Measurements from ENCODE around the gene ANKRD31.
"Not testable (repeated sequence)": the region's sequence is repeated elsewhere in the genome, so short reads cannot be mapped to it uniquely, and the experiment has no call there.

ANKRD31 gene

GRCh38 chr5:75148051-75148450 is 88.6 kb downstream of the ANKRD31 start:
- no peak for TF ChIP-seq CTCF (conservative IDR thresholded peaks at IDR 0.05; ENCODE audit: low read length)
- no peak overlapping the region for H3K4me3 ChIP-seq (ENCODE audit: low read length)
- DNase-seq (ENCODE audit: low read depth), result no peak

- DNase-seq (ENCODE audit: low read depth), result no peak
- no peak for TF ChIP-seq CTCF (conservative IDR thresholded peaks at IDR 0.05; ENCODE audit: low read length)
- H3K4me3 ChIP-seq (ENCODE audit: low read length), result no peak overlapping the region
Measured at GRCh38 chr5:75142566-75143136, 94.0 kb downstream of the ANKRD31 start.

GRCh38 chr5:75140277-75140676 is 96.4 kb downstream of the ANKRD31 start:
- TF ChIP-seq CTCF (conservative IDR thresholded peaks at IDR 0.05; ENCODE audit: low read length), result no peak
- no peak for DNase-seq (ENCODE audit: low read depth)
- no peak overlapping the region for H3K4me3 ChIP-seq (ENCODE audit: low read length)

GRCh38 chr5:75138689-75139088 is 98.0 kb downstream of the ANKRD31 start:
- no peak for DNase-seq (ENCODE audit: low read depth)
- TF ChIP-seq CTCF (conservative IDR thresholded peaks at IDR 0.05; ENCODE audit: low read length), result no peak
- no peak overlapping the region for H3K4me3 ChIP-seq (ENCODE audit: low read length)

- no peak overlapping the region for H3K4me3 ChIP-seq (ENCODE audit: low read length)
- no peak for TF ChIP-seq CTCF (conservative IDR thresholded peaks at IDR 0.05; ENCODE audit: low read length)
- no peak for DNase-seq (ENCODE audit: low read depth)
Measured at GRCh38 chr5:75130818-75131349, 105.8 kb downstream of the ANKRD31 start.

GRCh38 chr5:75116856-75117255 is 119.8 kb downstream of the ANKRD31 start:
- H3K4me3 ChIP-seq (ENCODE audit: low read length), result no peak overlapping the region
- TF ChIP-seq CTCF (conservative IDR thresholded peaks at IDR 0.05; ENCODE audit: low read length), result no peak
- no peak for DNase-seq (ENCODE audit: low read depth)

- not testable (repeated sequence) for DNase-seq (ENCODE audit: low read depth); H3K4me3 ChIP-seq (ENCODE audit: low read length)
Measured at GRCh38 chr5:75114311-75114710, 122.4 kb downstream of the ANKRD31 start.
